HG03457 (cell line): ENCODE data around the gene SDK2.

Experiments
- ATAC-seq: cut with Tn5 transposase; IDR thresholded peaks from one replicate; pipeline ENCODE4 v1.9.1; 2021; ENCODE audit warnings: moderate number of reproducible peaks; ENCODE audit not compliant: unreplicated experiment

SDK2 gene

DNA sequence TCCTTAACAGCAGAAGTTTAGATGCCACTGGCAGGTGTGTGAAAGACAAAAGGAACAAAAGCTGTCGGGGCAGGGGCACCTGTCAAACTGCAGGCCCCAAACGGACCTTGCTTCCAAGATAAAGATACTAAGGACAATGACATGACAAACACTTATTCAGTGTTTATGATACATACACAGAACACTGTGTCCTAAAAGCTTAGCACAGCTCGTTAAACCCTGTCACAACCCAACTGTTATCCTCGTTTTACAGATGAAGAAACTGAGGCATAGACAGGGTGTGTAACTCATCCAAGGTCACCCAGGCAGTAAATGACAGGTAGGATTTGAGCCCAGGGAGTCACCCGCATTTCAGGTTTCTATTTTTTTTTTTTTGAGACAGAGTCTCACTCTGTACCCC lies 9.6 kb downstream of the SDK2 start:
- ATAC-seq = no peak

GRCh38 chr17:73633736-73634135 lies 10.5 kb downstream of the SDK2 start:
- no peak for ATAC-seq

- no peak for ATAC-seq
Measured at GRCh38 chr17:73632513-73632912, 11.7 kb downstream of the SDK2 start.

DNA sequence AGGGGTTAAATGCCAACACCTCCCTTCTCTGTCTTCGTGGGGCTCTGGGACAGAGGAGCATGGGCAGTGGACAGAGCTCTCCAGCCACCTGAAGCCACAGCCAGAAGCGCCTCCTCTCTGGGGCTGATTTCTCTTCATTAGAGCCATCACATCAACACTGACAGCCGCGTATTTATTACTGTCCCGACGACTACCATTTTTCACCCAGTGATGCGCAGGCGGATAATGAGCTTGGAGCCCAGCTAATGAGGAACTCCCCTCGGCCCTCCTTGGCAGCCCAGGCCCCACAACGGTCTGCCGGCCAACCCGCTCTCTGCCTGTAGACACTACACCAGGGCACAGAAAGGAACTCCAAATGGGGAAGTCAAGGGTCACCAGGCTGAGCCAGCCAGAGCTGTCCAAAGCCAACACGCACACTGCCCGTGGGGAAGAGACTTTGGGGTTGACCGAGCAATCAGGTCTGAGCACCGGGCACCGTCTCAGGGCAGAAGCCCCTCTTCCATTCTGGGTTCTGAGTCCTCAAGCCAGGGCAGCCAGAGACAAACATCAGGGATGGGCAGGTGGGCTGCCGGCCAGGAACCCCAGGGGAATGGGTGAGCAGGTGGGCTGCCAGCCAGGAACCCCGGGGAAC lies 13.2 kb downstream of the SDK2 start:
- no peak for ATAC-seq

DNA sequence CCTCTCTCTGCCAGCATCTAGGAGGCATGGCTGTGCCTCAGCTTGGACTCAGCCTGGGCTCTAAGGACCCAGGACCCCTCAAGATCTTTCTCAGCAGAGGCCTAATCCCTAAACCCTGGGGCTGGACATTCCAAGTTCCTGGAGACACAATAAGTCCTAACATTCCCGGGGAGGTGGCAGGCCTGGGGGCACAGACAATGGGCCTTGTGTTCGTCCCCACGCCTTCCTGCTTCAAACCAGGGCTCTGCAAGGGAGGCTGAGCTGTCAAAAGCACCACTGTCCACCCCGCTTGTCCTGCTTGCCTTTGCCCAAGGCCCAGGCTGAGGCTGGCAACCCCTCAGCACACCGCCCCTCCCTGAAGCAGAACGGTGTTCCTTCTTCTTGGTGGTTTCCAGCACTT lies 13.7 kb downstream of the SDK2 start:
- ATAC-seq = no peak

- no peak for ATAC-seq
Measured at GRCh38 chr17:73628642-73629552, 15.3 kb downstream of the SDK2 start.

DNA sequence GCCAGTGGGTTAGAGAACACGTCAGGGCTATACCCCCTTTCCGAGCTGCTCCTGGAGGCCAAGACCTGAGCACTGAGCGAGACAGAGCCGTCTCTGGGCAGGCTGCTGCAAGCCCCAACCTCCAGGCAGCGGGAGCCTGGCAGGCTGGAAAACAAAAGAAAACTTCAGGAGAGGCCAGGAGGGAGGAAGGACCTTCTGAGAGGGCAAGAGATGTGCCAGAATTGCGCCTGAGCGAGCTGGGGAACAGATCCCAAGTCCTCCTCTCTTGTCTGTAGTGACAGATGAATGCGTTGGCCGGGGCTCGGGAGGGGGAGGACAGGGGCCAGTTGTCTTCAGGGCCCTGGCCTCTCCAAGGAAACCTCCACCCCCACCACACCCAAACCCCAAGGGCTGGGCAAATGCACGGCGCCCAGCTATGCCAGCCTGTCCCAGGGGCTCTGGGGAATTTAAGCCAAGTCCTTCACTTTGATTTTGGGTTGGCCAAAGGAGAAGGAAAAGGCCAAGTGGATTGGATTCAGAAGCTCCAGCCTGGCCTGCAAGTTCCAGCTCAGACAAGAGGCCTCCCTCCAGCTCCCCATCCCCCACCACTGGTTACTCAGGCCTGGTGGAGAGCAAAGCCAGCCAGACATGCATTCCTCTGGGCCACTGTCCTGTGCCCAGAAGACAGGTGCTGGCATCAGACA lies 18.1 kb downstream of the SDK2 start:
- ATAC-seq = no peak

- no peak for ATAC-seq
Measured at GRCh38 chr17:73625006-73625405, 19.2 kb downstream of the SDK2 start.

GRCh38 chr17:73624496-73624988 lies 19.7 kb downstream of the SDK2 start:
- ATAC-seq = no peak

GRCh38 chr17:73623818-73624217 lies 20.4 kb downstream of the SDK2 start:
- ATAC-seq = no peak

GRCh38 chr17:73623247-73623646 lies 21.0 kb downstream of the SDK2 start:
- ATAC-seq = no peak

- no peak for ATAC-seq
Measured at GRCh38 chr17:73622381-73622780, 21.9 kb downstream of the SDK2 start.

- ATAC-seq = no peak
Measured at GRCh38 chr17:73621685-73622084, 22.6 kb downstream of the SDK2 start.

DNA sequence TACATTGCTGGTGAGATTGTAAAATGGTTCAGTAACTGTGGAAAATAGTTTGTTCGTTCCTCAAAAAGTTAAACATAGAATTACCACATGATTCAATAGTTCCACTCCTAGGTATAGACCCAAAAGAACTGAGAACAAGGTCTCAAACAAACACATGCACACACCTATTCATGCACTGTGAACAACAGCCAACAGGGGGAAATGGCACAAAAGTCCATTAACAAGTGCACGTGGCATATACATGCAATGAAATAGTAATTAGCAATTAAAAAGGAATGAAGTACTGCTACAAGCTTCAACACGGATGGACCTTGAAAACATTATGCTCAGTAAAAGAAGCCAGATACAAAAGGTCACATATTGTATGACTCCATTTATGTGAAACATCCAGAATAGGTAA lies 23.8 kb downstream of the SDK2 start:
- ATAC-seq = no peak

DNA sequence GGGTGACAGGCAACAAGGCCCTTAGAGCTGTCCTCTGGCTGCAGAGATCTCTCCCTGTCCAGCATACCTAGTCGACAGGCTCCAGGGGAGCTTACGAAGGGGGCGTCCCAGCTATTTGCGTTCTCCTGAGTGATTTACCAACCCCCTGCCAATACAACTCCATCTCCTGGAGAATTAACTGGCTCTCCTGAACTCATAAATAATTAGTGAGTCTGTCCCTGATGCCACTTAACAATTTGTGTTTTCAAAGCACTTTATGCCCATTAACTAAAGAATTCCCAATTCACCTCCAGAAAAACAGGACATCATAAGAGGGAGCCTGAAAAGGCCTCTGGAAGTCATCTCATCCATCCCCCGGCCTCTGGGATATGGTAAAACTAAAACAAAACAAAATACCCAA lies 26.7 kb downstream of the SDK2 start:
- ATAC-seq = no peak

GRCh38 chr17:73616873-73617404 lies 27.3 kb downstream of the SDK2 start:
- ATAC-seq = no peak

DNA sequence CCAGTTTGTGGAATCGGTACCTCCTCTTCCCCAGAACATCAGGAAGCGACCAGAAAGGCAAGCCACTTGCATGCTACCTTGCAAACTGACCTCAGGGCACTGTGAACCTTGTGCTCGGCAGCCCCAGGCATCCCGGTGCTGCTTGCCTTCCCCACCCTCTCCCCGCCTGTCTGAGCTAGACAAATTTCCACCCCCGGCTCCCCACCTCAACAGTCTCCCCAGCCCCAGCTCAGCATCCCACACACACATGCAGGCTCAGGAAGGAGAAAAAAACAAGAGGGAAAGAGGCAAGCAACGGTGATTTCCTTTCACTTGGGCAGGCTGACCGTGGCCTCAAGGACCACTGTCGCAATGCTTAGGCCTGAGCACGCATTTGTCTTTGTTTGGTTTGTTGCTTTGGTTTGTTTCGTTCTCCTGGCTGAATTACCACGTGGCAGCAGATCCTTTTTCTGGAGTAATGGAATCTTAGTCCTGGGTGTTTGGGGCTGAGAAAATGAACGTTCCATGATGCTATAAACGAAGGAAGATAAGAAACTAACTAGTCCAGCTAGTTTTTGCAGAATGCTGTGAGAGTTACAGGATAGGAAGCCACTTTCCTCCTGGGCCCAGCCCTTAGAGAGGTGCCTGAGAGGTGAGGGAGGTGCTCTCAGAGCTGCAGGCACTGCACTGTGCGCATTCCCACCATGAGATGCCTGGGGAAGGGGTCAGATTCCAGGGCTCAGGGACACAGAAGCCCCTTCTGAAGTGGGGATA lies 27.9 kb downstream of the SDK2 start:
- no peak for ATAC-seq

DNA sequence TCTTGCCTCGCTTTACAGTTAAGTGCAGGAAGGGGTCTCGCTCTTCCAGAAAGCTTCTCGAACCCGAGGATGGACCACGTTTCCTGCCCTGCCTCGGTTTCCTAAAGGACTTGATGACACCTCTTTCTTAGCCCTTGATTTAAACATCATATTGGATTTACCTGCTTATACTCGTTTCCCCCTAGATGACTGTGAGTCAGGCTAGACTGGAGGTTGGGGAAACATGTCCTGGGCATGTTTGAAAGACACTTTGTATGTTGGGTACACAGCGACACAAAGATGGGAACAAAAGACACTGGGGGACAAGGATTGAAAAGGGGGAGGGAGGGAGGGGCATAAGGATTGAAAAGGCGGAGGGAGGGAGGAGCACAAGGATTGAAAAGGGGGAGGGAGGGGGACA lies 30.0 kb downstream of the SDK2 start:
- no peak for ATAC-seq

DNA sequence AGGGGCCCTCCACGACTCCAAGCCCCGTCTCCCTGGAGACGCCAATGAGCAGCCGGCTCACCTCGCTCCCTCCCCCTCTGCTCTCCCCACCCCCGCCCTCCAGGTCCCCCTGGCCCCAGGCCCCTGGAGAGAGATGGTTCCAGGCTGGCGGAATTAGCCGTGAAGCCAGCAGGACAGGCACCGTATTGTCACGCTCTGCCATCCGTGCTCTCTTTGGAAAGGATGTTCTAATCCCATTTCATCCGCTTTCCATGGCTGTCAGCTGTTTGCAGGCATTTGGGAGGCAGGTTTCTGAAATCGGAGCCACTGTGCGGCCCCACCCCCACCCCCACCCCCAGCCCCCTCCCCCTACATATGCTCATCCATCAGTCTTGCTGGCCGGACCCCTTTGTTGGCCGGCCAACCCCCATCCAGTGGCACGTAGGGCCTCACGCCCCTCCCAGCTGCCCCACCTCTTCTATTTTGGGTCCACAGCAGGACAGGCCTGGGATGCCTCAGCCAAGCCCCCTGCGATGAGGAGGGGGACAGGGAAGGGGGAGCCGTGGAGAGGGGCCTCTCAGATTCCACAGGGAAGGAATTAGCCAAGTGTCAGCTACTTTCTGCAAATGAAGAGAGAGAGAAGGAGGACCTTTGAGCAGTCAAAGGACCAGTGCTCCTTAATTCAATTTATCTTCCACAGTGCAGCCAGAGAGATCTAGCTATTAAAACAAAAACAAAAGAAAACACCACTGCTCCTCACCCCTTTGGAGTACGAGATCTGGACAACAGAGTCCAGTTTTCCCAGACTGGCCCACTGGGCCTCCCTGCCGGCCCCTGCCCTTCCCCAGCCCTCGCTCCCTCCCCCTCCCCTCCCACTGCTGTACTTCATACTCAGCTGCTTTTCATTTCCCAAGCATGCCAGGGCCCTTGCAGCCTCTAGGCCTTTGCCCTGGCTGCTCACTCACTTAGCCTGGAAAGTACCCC lies 30.7 kb downstream of the SDK2 start:
- ATAC-seq = no peak
